Suppressor macrophage (primary cell): Measurements from ENCODE around the gene ZNF263.
"Not testable (repeated sequence)": the region's sequence is repeated elsewhere in the genome, so short reads cannot be mapped to it uniquely, and the experiment has no call there.

Experiments used
- DNase-seq, 4 experiments: peaks; one replicate each; pipeline ENCODE4 v3.0.0-alpha.2; 2020 to 2022

Gene ZNF263

GRCh38 chr16:3268294-3268693, 15.0 kb upstream of the ZNF263 start:
- DNase-seq: no peak

GRCh38 chr16:3270718-3271117, 12.6 kb upstream of the ZNF263 start:
- DNase-seq: not testable (repeated sequence)

- not testable (repeated sequence) for DNase-seq
Measured at GRCh38 chr16:3271281-3271680, 12.0 kb upstream of the ZNF263 start.

- DNase-seq: no peak
Measured at GRCh38 chr16:3274490-3274889, 8.8 kb upstream of the ZNF263 start.

- DNase-seq: no peak
Measured at GRCh38 chr16:3274947-3275346, 8.3 kb upstream of the ZNF263 start.

GRCh38 chr16:3276679-3277078, 6.6 kb upstream of the ZNF263 start:
- DNase-seq: no peak

GRCh38 chr16:3281222-3281820, 2.0 kb upstream of the ZNF263 start:
- no peak for DNase-seq

GRCh38 chr16:3282103-3282729, 1.1 kb upstream of the ZNF263 start:
- no peak for DNase-seq

GRCh38 chr16:3283543-3284447, 504 bp downstream of the ZNF263 start:
- peak; percentile 59 to 80 (median 66) for DNase-seq

- no peak for DNase-seq
Measured at GRCh38 chr16:3285131-3285530, 1.8 kb downstream of the ZNF263 start.

GRCh38 chr16:3289998-3290673, 6.8 kb downstream of the ZNF263 start:
- no peak for DNase-seq

- no peak for DNase-seq
Measured at GRCh38 chr16:3292604-3293003, 9.3 kb downstream of the ZNF263 start.

GRCh38 chr16:3295209-3295608, 11.9 kb downstream of the ZNF263 start:
- no peak for DNase-seq

- DNase-seq: no peak
Measured at GRCh38 chr16:3295783-3296182, 12.5 kb downstream of the ZNF263 start.

GRCh38 chr16:3304370-3304769, 21.1 kb downstream of the ZNF263 start:
- DNase-seq: no peak

- peak; percentile 86 to 94 (median 92) for DNase-seq
Measured at GRCh38 chr16:3305109-3306068, 22.1 kb downstream of the ZNF263 start, which contains the start of the genes TIGD7 and ZNF75A. TIGD7 (minus strand) TSS chr16:3305430; CDS start chr16:3300614, 4,816 bp downstream. ZNF75A (plus strand) TSS chr16:3305497; CDS start chr16:3308429, 2,932 bp downstream.

- no peak for DNase-seq
Measured at GRCh38 chr16:3306078-3306477, 22.8 kb downstream of the ZNF263 start.

- no peak for DNase-seq
Measured at GRCh38 chr16:3311496-3311895, 28.2 kb downstream of the ZNF263 start.

GRCh38 chr16:3317315-3317999, 34.2 kb downstream of the ZNF263 start:
- DNase-seq: peak in 2 of 4 experiments; percentile 9 to 24

- DNase-seq: no peak
Measured at GRCh38 chr16:3321816-3322215, 38.5 kb downstream of the ZNF263 start.

GRCh38 chr16:3327514-3327913, 44.2 kb downstream of the ZNF263 start:
- DNase-seq: no peak
